Lower leg skin (tissue), 3 donors: ENCODE results near the gene IFT80.

ENCODE experiments used
- POLR2A ChIP-seq, 2 donors: fragments of 450-650 bp; IDR thresholded peaks; one replicate each; pipeline ENCODE4 v1.6.1; 2016 to 2017; ENCODE audit warnings: antibody characterized with exemption in 2 of 2, mild to moderate bottlenecking in 1 of 2, moderate library complexity in 1 of 2
- TF ChIP-seq, protein P1 (sequence below), 3 donors: fragments of 450-650 bp; IDR thresholded peaks; one replicate each; pipeline ENCODE4 v1.5.1; 2016; ENCODE audit warnings: antibody characterized with exemption in 3 of 3, mild to moderate bottlenecking in 3 of 3, moderate library complexity in 2 of 3

DNA sequence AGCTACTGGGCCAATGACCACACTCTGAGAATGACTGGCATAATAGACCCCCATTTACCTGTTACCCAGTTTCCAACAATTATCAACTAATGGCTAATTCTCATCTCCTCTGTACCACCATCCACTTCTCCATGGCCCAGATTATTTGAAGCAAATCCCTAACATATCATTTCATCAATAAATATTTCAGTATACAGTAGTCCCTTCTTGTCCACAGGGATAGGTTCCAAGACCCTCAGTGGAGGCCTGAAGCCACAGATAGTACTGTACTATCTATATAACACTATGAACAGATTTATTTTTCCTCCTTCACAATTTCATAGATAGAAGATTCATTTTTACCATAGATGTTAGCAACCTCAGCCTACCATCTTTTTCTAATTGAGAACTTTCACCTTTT lies 68.3 kb downstream of the IFT80 start:
- TF ChIP-seq, protein P1, sequence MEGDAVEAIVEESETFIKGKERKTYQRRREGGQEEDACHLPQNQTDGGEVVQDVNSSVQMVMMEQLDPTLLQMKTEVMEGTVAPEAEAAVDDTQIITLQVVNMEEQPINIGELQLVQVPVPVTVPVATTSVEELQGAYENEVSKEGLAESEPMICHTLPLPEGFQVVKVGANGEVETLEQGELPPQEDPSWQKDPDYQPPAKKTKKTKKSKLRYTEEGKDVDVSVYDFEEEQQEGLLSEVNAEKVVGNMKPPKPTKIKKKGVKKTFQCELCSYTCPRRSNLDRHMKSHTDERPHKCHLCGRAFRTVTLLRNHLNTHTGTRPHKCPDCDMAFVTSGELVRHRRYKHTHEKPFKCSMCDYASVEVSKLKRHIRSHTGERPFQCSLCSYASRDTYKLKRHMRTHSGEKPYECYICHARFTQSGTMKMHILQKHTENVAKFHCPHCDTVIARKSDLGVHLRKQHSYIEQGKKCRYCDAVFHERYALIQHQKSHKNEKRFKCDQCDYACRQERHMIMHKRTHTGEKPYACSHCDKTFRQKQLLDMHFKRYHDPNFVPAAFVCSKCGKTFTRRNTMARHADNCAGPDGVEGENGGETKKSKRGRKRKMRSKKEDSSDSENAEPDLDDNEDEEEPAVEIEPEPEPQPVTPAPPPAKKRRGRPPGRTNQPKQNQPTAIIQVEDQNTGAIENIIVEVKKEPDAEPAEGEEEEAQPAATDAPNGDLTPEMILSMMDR (IDR thresholded peaks at IDR 0.05) = no peak
- no peak for TF ChIP-seq POLR2A (IDR thresholded peaks at IDR 0.05)
